Retina (tissue), 1 donor: ENCODE data around the gene IQSEC1.

Source experiments
- DNase-seq: peaks from one replicate; pipeline ENCODE4 v3.0.0-alpha.2; 2016

IQSEC1 gene

GRCh38 chr3:13025778-13026518 lies 47.3 kb downstream of the IQSEC1 start:
- no peak for DNase-seq

- no peak for DNase-seq
Measured at GRCh38 chr3:13025090-13025489, 48.1 kb downstream of the IQSEC1 start.

- no peak for DNase-seq
Measured at GRCh38 chr3:13024765-13025065, 48.5 kb downstream of the IQSEC1 start.

GRCh38 chr3:13023971-13024764 lies 49.1 kb downstream of the IQSEC1 start:
- no peak for DNase-seq

GRCh38 chr3:13023235-13023970 lies 49.8 kb downstream of the IQSEC1 start:
- no peak for DNase-seq

- peak; percentile 70 for DNase-seq
Measured at GRCh38 chr3:13022348-13023234, 50.6 kb downstream of the IQSEC1 start.

GRCh38 chr3:13021141-13022114 lies 51.8 kb downstream of the IQSEC1 start:
- DNase-seq: peak; percentile 24

GRCh38 chr3:13020159-13020750 lies 53.0 kb downstream of the IQSEC1 start:
- DNase-seq: no peak

GRCh38 chr3:13019243-13020095 lies 53.8 kb downstream of the IQSEC1 start:
- peak; percentile 52 for DNase-seq

- DNase-seq: no peak
Measured at GRCh38 chr3:13018561-13019242, 54.5 kb downstream of the IQSEC1 start.

GRCh38 chr3:13018043-13018451 lies 55.2 kb downstream of the IQSEC1 start:
- DNase-seq: peak; percentile 86

GRCh38 chr3:13017361-13018042 lies 55.7 kb downstream of the IQSEC1 start:
- no peak for DNase-seq

- no peak for DNase-seq
Measured at GRCh38 chr3:13016721-13017255, 56.4 kb downstream of the IQSEC1 start.

- peak; percentile 67 for DNase-seq
Measured at GRCh38 chr3:13016083-13016720, 57.0 kb downstream of the IQSEC1 start.

- no peak for DNase-seq
Measured at GRCh38 chr3:13015286-13016082, 57.7 kb downstream of the IQSEC1 start.

- DNase-seq: no peak
Measured at GRCh38 chr3:13014755-13015285, 58.4 kb downstream of the IQSEC1 start.
